ENCODE results near the gene KIFBP.
"Not testable (repeated sequence)": the region's sequence is repeated elsewhere in the genome, so short reads cannot be mapped to it uniquely, and the experiment has no call there.

KIFBP gene

DNA sequence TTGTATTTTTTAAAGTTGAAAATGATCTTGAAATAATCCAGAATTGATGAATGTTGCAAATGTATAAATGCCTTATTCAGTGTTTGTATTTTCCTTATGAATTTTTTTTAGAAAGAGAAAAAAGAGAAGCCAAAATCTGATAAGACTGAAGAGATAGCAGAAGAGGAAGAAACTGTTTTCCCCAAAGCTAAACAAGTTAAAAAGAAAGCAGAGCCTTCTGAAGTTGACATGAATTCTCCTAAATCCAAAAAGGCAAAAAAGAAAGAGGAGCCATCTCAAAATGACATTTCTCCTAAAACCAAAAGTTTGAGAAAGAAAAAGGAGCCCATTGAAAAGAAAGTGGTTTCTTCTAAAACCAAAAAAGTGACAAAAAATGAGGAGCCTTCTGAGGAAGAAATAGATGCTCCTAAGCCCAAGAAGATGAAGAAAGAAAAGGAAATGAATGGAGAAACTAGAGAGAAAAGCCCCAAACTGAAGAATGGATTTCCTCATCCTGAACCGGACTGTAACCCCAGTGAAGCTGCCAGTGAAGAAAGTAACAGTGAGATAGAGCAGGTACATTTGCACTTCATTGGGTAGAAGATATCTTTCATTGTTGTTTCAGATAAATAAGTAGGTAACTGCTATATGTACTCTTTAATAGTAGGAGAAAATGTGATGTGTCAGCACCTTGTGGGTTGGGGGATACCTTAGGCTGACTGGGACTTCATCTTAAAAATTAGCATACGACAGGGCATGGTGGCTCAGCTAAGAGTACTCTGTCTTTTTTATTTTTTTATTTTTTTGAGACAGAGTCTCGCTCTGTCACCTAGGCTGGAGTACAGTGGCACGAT is 28.7 kb upstream of the KIFBP start:
- peak overlapping the region; percentile 94 for H3K4me2 ChIP-seq (ENCODE audit: low read depth, low read length, poor library complexity, severe bottlenecking)
- H4K20me1 ChIP-seq (ENCODE audit: low read depth, low read length) = peaks cover 55% of the 10 kb centered on the region
- peaks cover 88% of the 10 kb centered on the region for H3K79me2 ChIP-seq (ENCODE audit: insufficient read depth, low read length)
- no peak for TF ChIP-seq EZH2phosphoT487 (conservative IDR thresholded peaks at IDR 0.05; ENCODE audit: low read length)
- TF ChIP-seq, protein P1, sequence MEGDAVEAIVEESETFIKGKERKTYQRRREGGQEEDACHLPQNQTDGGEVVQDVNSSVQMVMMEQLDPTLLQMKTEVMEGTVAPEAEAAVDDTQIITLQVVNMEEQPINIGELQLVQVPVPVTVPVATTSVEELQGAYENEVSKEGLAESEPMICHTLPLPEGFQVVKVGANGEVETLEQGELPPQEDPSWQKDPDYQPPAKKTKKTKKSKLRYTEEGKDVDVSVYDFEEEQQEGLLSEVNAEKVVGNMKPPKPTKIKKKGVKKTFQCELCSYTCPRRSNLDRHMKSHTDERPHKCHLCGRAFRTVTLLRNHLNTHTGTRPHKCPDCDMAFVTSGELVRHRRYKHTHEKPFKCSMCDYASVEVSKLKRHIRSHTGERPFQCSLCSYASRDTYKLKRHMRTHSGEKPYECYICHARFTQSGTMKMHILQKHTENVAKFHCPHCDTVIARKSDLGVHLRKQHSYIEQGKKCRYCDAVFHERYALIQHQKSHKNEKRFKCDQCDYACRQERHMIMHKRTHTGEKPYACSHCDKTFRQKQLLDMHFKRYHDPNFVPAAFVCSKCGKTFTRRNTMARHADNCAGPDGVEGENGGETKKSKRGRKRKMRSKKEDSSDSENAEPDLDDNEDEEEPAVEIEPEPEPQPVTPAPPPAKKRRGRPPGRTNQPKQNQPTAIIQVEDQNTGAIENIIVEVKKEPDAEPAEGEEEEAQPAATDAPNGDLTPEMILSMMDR (IDR thresholded peaks at IDR 0.05; ENCODE audit: insufficient read depth, low read length, poor library complexity, severe bottlenecking) = no peak
- no peaks in the 10 kb centered on the region for H3K27me3 ChIP-seq (ENCODE audit: low read length)
- no peak overlapping the region for H3K4me3 ChIP-seq (ENCODE audit: insufficient read depth, low read length, poor library complexity, severe bottlenecking)
- peaks cover 57% of the 10 kb centered on the region for H3K36me3 ChIP-seq (ENCODE audit: low read length)
- no peak overlapping the region for H3K9ac ChIP-seq (ENCODE audit: low read length)
- H3K27ac ChIP-seq (ENCODE audit: low read depth, low read length) = no peak overlapping the region
- no peak overlapping the region for H2AFZ ChIP-seq (ENCODE audit: low read depth, low read length, severe bottlenecking)
- no peaks in the 10 kb centered on the region for H3K9me3 ChIP-seq (ENCODE audit: insufficient read depth, low read length)
- H3K9me2 ChIP-seq (replicated peaks; ENCODE audit: insufficient read depth, low read length) = no peaks in the 10 kb centered on the region
- peaks cover 16% of the 10 kb centered on the region for H3F3A ChIP-seq (ENCODE audit: insufficient read depth)

DNA sequence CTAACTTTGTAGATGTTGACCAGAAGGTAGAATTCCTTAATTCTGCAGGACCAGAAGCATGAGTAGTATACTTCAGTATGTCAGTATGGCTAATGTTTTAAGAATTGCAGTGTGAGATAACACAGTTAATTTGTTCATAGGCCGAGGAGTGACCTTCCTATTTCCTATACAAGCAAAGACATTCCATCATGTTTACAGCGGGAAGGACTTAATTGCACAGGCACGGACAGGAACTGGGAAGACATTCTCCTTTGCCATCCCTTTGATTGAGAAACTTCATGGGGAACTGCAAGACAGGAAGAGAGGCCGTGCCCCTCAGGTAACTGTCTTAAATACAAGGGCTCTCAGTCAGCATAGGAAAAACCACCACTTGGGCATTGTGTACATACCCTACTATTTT is 25.5 kb upstream of the KIFBP start:
- H3K79me2 ChIP-seq (ENCODE audit: insufficient read depth, low read length) = peaks cover 88% of the 10 kb centered on the region
- H2AFZ ChIP-seq (ENCODE audit: low read depth, low read length, severe bottlenecking) = no peak overlapping the region
- H3K4me2 ChIP-seq (ENCODE audit: low read depth, low read length, poor library complexity, severe bottlenecking) = no peak overlapping the region
- no peak for TF ChIP-seq EZH2phosphoT487 (conservative IDR thresholded peaks at IDR 0.05; ENCODE audit: low read length)
- TF ChIP-seq, protein P1 (IDR thresholded peaks at IDR 0.05; ENCODE audit: insufficient read depth, low read length, poor library complexity, severe bottlenecking) = no peak
- H3K9me3 ChIP-seq (ENCODE audit: insufficient read depth, low read length) = no peaks in the 10 kb centered on the region
- peaks cover 14% of the 10 kb centered on the region for H3F3A ChIP-seq (ENCODE audit: insufficient read depth)
- no peaks in the 10 kb centered on the region for H3K27me3 ChIP-seq (ENCODE audit: low read length)
- no peak overlapping the region for H3K9ac ChIP-seq (ENCODE audit: low read length)
- no peak overlapping the region for H3K27ac ChIP-seq (ENCODE audit: low read depth, low read length)
- no peaks in the 10 kb centered on the region for H3K9me2 ChIP-seq (replicated peaks; ENCODE audit: insufficient read depth, low read length)
- H3K4me3 ChIP-seq (ENCODE audit: insufficient read depth, low read length, poor library complexity, severe bottlenecking) = no peak overlapping the region
- peaks cover 53% of the 10 kb centered on the region for H4K20me1 ChIP-seq (ENCODE audit: low read depth, low read length)
- peaks cover 75% of the 10 kb centered on the region for H3K36me3 ChIP-seq (ENCODE audit: low read length)

DNA sequence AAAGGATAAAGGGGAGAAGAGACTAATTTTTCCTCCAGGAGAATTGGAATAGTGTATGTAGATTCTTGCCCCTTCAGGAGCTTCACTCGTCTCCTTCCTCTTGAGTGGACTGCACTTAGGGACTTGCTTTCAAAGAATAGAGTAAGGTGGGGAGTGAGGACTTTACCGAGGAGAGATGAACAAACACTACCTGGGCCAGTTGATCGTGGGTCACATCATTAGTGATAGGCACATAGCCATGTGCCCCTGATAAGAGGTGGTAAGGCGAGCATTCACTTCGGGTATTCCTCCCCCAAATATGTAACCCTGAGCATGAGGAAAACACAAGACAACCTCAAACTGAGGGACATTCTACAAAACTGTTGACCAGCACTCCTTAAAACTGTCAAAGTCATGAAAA is 14.6 kb upstream of the KIFBP start:
- no peak overlapping the region for H2AFZ ChIP-seq (ENCODE audit: low read depth, low read length, severe bottlenecking)
- H3F3A ChIP-seq (ENCODE audit: insufficient read depth) = peaks cover 20% of the 10 kb centered on the region; the same call in 1 of the 2 replicates
- no peak overlapping the region for H3K4me2 ChIP-seq (ENCODE audit: low read depth, low read length, poor library complexity, severe bottlenecking)

DNA sequence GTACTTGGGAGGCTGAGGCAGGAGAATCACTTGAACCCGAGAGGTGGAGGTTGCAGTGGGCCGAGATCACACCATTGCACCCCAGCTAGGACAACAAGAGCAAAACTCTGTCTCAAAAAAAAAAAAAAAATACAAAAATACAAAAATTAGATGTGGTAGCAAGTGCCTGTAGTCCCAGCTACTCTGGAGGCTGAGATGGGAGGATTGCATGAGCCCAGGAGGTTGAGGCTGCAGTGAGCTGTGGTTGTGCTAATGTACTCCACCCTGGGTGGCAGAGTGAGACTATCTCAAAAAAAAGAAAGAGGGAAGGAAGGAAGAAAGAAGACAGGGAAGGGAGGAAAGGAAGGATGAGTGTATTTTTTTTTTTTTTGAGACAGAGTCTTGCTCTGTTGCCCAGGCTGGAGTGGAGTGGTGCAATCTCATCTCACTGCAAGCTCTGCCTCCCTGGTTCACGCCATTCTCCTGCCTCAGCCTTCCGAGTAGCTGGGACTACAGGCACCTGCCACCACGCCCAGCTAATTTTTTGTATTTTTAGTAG is 12.6 kb upstream of the KIFBP start:
- not testable (repeated sequence) for H3K9ac ChIP-seq (ENCODE audit: low read length); H2AFZ ChIP-seq (ENCODE audit: low read depth, low read length, severe bottlenecking); H3K27ac ChIP-seq (ENCODE audit: low read depth, low read length); H4K20me1 ChIP-seq (ENCODE audit: low read depth, low read length); H3K27me3 ChIP-seq (ENCODE audit: low read length); H3K9me3 ChIP-seq (ENCODE audit: insufficient read depth, low read length); H3K4me3 ChIP-seq (ENCODE audit: insufficient read depth, low read length, poor library complexity, severe bottlenecking); H3K9me2 ChIP-seq (replicated peaks; ENCODE audit: insufficient read depth, low read length); H3K4me2 ChIP-seq (ENCODE audit: low read depth, low read length, poor library complexity, severe bottlenecking)
- Histone ChIP-seq H3K79me2 (ENCODE audit: insufficient read depth, low read length) (peaks cover 53% of the 10 kb centered on the region), H3F3A (ENCODE audit: insufficient read depth) (peaks cover 21% of the 10 kb centered on the region; the same call in 1 of the 2 replicates), H3K36me3 (ENCODE audit: low read length) (peaks cover 78% of the 10 kb centered on the region)

More for the DNA sequence above, 14.6 kb upstream of the KIFBP start:
- H3K79me2 ChIP-seq (ENCODE audit: insufficient read depth, low read length) = peaks cover 47% of the 10 kb centered on the region
- H3K36me3 ChIP-seq (ENCODE audit: low read length) = peaks cover 78% of the 10 kb centered on the region
- no peaks in the 10 kb centered on the region for H3K27me3 ChIP-seq (ENCODE audit: low read length)
- no peak overlapping the region for H3K4me3 ChIP-seq (ENCODE audit: insufficient read depth, low read length, poor library complexity, severe bottlenecking)
- no peak for TF ChIP-seq EZH2phosphoT487 (conservative IDR thresholded peaks at IDR 0.05; ENCODE audit: low read length)
- TF ChIP-seq, protein P1 (IDR thresholded peaks at IDR 0.05; ENCODE audit: insufficient read depth, low read length, poor library complexity, severe bottlenecking) = no peak
- H3K9ac ChIP-seq (ENCODE audit: low read length) = no peak overlapping the region
- no peak overlapping the region for H3K27ac ChIP-seq (ENCODE audit: low read depth, low read length)
- H3K9me2 ChIP-seq (replicated peaks; ENCODE audit: insufficient read depth, low read length) = no peaks in the 10 kb centered on the region
- peaks cover 4% of the 10 kb centered on the region; the same call in 1 of the 2 replicates for H4K20me1 ChIP-seq (ENCODE audit: low read depth, low read length)
- no peaks in the 10 kb centered on the region for H3K9me3 ChIP-seq (ENCODE audit: insufficient read depth, low read length)

DNA sequence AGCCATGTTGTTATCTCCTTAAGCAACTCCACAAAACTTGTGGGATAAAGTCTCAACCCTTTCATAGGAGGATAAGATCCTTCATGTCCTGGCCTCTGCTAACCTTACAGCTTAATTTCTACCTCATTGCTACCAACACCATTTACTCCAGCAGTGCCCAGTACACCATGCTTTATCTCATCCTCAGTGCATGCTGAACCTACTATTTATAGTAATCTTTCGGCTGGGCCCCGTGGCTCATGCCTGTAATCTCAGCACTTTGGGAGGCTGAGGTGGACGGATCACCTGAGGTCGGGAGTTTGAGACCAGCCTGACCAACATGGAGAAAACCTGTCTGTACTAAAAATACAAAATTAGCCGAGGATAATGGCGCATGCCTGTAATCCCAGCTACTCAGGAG is 8.9 kb upstream of the KIFBP start:
- H3K4me3 ChIP-seq (ENCODE audit: insufficient read depth, low read length, poor library complexity, severe bottlenecking); H3K9ac ChIP-seq (ENCODE audit: low read length); H3K9me2 ChIP-seq (replicated peaks; ENCODE audit: insufficient read depth, low read length); H3K4me2 ChIP-seq (ENCODE audit: low read depth, low read length, poor library complexity, severe bottlenecking); H3K27me3 ChIP-seq (ENCODE audit: low read length); H2AFZ ChIP-seq (ENCODE audit: low read depth, low read length, severe bottlenecking); H3K9me3 ChIP-seq (ENCODE audit: insufficient read depth, low read length); H3K27ac ChIP-seq (ENCODE audit: low read depth, low read length): not testable (repeated sequence)
- Histone ChIP-seq H3K79me2 (ENCODE audit: insufficient read depth, low read length) (peaks cover 36% of the 10 kb centered on the region), H3F3A (ENCODE audit: insufficient read depth) (peaks cover 38% of the 10 kb centered on the region), H4K20me1 (ENCODE audit: low read depth, low read length) (peaks cover 26% of the 10 kb centered on the region), H3K36me3 (ENCODE audit: low read length) (peaks cover 77% of the 10 kb centered on the region)
